ENCODE measurements around the gene COPG2.

COPG2 gene

DNA sequence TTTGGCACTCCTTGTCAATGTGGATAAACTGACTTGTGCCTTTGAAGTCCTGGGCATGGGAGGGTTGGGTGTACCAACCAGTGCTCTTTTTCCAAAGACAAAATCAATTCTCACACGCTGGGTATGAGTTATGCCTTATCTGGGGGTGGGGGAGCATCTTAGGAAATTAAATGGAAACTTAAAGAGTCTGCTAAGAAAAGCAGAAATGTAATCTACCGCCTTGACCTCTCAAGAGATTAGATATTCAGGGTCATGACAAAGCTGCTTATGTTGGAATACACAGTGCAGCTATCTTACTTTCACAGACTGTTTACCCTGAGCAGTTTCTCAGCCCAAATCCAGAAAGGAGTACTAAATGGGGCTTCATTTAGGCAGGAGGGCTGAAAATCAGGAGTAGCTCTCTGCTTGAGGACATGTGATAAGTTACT, 174.1 kb downstream of the COPG2 start:
- no peak for DNase-seq

DNA sequence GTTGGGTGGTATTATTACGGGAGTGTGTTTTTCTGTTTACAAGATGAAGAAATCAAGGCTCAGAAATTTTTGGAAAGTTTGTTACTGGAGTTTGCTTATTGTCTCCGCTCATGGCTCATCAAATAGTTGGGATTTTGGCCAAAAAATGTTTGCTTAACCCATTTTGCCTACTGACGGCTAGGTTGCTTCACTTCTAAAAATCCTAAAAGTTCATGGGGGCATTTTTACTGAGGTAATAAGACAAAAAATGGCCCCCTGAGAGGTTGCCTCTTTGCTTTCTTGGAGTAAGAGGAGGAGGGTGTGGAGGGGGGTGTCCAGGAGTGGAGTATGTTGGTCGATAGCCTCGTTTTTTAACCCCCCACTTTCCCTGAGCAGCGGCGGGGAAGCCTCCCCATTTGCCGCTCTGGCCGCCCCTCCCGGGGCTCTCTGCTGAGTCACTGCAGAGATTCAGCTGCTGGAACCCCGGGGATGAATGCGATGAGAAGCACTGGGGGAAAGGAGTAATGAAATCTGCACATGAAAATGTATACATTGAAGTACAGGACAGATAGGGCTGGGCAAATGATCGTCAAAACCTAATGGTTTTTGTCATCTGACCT, 175.2 kb downstream of the COPG2 start:
- DNase-seq: no peak

DNA sequence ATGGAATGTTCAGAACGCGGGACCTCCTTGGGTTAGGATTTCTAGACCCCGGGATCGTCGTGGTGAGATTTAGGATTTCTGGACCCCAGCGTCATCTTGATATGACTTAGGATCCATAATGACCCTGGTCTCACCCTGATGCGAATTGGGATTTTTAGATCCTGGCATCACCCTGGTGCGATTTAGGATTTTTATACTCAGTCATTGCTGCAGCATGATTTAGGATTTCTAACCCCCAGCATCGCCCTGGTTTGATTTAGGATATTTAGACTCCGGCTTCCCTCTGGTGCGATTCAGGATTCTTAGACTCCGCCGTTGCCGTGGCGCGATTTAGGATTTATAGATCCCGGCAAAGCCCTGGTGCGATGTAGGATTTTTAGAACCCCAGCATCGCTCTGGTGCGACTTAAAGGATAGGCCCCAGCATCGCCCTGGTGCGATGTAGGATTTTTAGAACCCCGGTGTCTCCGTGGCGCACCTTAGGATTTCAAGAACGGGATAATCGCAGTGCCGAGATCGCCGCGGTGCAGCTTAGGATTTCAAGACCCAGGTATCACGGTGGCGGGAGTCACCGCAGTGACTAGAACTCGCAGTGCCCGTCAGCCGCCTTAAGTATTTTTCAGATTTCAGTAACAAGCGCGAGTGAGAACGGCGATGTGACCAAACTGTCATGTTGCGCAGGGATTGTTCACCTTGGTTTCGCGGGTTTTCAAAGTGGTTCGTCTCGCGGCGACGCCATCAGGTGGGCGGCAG, 175.8 kb downstream of the COPG2 start:
- DNase-seq: no peak

DNA sequence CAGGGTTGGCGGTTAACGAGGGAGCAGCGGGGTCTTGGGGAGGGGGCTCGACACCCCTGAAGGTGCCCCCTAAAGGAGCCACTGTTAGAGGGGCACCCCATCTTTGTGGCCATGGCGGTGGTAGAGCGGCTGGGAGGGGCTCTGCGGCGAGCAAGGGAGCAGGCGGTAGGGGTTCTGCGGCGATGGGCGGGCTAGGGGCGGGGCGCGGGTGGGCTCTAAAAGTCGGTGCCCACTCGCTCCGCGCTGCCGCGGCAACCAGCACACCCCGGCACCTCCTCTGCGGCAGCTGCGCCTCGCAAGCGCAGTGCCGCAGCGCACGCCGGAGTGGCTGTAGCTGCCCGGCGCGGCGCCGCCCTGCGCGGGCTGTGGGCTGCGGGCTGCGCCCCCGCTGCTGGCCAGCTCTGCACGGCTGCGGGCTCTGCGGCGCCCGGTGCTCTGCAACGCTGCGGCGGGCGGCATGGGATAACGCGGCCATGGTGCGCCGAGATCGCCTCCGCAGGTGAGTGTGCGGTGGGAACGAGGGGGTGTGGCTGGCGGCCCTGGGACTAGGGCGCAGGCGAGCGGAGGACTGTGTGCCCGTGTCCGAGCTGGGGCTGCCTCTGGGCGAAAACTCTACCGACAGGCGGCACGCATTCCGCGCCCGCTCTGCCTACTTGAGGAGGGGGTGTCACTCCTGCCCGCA, 176.6 kb downstream of the COPG2 start, which contains the start of gene MEST:
Gene MEST, plus strand, starts transcription at position 245 of the 682 bp plus-strand sequence. Its CDS starts 229 bp downstream, at position 474.
- peak in 3 of 4 experiments; percentile 6 to 41 (median 31) for DNase-seq

DNA sequence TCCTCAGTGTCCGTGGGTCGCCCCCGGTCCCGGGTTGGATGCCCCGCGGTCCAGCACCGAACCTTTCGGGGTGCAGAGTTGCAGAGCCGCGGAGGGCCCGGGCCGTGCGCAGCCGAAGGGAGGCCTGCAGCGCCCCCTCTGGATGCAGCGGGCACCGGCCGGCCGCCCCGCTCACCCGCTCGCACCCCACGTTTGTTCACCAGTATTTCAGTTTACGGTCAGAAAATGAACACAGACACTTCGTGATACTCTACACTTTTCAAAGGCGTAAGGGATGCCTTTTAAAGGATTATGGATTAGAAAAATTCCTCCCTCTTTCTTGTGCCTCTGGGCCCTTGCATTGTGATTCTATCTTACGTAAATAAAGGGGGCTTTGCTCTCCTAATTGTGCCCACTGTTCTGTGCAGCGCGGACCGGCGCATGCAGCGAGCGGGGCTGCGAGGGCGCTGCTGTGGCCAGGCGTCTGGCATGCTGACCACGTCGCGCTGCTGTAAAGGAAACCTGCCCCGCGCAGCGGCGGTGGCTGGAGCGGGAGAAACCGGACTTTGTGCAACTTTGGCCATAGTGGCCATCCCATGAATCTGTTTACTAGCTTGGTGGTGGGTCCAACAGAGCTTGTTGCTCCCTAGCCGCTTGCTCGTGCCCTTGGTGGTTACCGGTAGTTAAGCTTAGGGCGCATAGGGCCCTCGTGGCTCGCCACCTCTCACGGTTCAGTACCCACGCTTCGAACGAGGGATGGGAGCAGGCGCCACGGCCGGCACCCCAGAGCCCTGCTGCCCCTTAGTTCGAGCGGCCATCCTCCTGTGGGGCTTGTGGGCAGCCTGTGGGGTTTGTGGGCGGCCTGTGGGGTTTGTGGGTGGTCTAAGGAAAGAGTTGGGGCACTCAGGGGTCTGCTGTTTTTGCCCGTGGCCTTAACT, 177.4 kb downstream of the COPG2 start:
- peak; percentile 38 to 71 (median 54) for DNase-seq

DNA sequence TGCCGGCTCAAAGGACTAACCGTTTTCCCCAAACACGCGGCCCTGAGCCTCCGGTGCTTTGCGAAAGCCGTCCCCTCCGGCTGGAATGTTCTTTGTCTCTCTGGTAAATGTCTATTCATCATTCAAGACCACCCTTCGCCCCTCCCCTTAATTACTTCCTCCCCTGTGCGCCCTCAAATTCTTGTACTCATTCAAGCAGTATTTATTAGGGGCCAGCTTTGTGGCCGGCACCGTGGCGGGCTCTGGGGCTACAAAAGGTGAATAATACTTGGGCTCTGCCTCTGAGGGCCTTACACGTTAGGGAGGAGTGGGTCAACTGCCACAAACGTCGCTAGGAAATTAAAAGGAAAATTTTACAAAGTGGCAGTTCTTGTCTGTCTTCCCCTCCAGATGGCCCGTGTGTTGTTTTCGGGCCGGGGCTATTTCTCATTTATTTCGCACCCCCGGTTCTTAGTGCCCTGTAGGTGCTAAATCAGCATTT, 178.2 kb downstream of the COPG2 start:
- peak in 3 of 4 experiments; percentile 13 to 27 (median 26) for DNase-seq

DNA sequence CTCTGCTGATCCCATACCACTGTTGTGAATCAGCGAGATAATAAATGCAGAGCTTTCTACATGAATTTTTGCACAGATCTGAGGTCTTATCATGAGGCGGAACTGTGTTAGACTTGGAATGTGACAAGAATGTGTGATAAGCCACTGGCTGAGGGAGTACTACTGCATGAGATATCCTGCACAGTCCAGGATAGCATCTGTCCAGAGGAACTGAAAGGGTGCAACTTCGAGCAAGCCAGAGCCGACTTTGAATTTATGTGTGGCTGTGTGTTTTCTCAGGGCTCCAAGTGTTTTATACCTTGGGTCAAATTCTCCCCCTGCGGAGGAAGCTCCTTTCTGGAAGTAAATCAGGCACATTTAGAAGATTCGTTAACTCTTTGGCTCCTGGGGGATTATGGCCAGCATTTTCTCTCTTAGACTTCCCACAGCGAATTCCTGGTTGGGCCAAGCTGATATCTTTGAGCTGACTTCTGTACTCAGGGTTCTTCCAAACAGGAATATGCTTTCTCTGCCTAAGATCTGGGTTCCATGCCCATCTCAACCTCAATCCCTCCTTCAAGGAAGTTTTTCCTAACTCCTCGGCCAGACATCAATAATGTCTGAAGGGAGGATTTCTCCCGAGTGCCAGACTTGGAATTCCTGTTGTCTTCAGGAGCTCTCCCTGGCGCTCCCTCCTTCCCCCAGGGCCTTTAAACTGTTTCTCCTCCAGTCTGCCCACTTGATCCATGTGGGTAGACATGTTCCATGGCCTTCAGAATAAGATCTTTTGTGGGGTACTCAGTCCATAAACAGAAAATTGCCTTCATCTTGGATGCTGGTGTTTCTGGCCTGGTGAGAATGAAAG, 179.2 kb downstream of the COPG2 start:
- no peak for DNase-seq

DNA sequence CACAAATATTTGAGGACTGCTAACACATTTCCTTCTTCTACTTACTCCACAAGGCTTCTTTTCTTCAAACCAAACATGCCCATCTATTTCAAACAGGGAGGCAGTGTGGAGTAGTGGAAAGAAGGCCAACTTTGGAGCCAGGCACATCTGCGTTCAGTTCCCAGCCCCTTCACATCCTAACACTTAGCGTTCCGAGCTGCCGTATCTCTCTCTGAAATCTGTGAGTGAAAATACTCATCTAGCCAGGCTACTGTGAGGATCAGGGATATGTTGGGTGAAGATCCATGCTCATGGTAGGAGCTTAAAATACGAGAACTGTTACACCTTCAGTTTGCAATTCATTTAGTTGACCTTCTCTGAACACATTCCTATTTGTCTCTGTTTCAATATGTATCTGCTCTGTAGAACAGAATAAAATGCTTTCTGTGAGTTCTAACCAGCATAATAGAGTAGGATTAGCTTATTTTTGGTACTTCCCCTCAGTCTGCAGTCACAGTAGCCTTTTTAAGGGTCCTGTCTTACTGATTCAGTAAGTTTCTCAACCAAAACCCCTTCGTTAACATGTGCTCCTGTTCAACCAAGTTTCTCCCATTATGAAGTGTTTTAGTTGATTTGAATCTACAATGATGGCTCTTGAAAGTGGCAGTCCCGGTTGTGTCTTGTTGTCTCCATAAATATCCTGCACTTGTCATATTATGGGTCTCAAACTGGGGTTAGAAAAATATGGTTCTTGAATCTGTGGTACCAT, 180.0 kb downstream of the COPG2 start:
- DNase-seq: no peak

DNA sequence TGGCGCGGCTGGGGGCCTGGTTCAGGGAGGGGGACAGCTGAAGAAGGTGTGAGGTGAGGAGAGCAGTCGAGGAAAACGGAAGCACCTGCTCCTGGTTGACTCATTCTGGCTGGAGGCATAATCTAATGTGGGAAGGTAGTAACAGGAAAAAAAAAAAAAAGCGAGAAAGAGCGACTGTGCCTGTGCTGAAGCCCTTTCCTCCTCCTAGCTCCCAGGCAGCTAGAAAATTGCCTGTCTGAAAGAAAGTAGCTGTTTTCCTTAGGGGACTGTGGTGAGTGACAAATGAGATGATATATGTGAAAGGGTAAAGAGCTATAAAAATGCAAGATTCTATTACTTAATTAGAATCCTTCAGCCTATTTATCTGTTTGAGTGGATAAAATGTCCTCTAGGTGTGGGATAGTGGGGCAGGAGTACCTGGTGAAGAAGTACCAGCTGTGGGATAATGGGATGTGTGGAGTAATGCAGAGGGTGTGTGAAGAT, 181.6 kb downstream of the COPG2 start:
- no peak for DNase-seq

DNA sequence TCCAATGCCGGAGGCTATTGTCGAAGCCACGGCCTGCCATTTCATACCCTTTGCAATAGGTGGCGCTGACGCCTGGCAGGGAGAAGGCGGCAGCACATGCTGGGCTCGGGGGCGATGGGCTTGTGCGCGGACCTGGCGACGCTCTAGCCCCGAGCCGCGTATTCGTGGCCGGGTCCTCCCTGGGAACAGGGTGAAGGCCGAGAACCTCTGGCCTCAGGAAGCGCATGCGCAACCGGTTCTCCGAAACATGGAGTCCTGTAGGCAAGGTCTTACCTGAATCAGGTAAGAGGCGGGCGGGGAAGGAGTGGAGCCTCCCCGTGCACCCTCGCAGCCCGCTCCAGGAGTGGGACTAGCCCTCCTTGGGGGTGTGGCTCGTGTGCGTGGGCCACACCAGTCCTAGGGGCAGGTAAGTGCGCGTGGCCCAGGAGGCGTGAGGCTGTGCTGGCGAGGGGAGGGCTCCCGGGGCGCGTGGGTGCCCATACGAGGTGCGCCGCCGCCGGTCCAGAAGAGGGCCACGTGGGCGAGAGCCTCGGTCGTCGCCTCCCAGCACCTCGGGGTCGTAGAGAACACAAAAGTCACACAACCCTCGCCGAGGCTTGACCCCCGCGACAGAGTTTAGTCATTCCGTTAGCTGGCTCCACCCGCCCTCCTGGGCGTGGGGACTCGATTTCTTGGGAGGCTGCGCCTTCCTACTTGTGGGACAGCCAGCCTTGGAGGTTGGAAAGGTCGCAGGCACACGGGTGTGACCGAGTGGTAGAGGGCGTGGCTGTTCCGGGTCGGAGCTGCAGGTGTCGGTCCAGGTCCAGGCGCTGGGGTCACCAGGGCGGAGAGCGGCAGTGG, 182.2 kb downstream of the COPG2 start:
- peak; percentile 45 to 73 (median 67) for DNase-seq

DNA sequence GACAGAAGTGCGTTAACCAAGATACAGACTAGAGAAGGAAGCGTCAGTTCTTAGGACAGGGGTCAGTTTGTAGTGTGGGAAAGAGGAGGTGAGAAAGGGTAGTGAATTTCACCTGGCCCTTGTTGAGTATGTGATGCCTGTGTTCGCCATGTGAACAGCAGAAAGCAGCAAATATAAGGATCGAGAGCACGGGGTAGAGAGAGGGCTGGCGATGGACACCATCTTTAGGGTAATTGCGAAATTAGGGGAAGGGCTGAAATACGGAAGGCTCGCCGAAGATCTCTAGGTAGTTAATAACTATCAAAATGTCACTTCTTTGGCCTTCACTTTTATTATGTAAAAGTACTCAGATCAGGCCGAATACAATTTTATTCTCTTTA, 182.8 kb downstream of the COPG2 start:
- DNase-seq: no peak

DNA sequence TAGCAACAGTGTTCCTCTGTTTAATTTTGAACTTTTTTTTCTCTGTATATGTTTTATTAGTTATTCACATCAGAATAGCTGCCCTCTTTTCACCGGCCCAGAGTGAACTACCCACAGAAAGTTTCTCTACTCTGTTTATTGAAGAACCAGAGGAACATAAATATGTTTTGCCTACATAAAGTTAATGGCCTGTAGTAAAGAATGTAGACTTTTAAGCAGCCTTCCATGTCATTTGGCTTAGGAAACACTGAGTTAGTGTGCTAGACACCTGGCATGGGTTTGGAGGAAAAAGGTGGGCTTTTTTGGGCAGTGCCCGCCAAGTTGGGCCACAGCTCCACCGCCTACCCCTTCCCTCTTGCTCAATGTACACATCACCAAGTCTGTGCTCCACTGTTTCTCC, 185.5 kb downstream of the COPG2 start:
- DNase-seq: peak in 1 of 4 experiments; percentile 4

DNA sequence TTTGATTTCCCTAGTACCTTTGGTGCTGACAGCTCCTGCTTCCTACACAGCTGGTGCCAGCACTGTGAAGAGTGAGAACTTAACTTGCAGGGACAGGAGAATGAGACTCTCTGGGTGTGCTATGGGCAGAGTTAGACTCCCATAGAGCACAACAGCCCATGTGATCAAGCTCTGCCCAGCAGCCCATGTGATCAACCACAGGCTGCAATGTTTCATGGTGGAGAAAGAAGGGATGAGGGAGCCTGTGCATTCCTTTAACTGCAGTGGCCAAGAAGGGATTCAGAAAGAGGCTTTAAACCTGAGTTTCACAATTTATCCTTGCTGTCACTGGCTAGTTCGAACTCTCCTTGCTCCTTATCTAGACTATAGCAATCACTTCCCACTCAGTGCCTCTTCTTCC, 186.7 kb downstream of the COPG2 start:
- DNase-seq: peak in 2 of 4 experiments; percentile 12 to 25

DNA sequence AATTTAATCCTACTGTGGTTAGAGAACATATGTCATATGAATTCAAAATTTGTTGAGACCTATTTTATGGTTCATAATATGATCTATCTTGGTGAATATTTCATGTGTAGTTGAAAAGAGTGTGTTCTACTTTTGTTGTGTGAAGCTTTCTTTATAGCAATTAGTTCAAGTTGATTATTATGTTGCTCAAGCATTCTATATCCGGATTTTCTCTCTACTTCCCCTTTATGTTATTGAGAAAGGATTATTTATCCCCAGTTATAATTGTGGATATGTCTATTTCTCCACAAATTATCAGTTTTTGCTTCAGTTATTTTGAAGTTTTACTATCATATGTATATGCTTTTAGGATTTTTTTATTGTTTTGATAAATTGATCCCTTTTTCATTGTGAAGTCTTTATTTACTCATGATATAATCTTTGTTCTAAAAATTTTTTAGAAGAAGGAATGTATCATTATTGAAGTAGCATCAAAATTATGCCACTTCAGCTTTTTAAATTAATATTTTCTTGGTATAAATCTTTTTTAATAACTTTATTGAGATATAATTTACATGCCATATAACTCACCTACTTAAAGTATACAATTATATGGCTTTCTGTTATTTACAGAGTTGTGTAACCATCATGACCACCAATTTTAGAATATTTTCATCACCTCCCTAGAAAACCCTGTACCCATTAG, 188.7 kb downstream of the COPG2 start:
- peak in 2 of 4 experiments; percentile 25 to 40 for DNase-seq

DNA sequence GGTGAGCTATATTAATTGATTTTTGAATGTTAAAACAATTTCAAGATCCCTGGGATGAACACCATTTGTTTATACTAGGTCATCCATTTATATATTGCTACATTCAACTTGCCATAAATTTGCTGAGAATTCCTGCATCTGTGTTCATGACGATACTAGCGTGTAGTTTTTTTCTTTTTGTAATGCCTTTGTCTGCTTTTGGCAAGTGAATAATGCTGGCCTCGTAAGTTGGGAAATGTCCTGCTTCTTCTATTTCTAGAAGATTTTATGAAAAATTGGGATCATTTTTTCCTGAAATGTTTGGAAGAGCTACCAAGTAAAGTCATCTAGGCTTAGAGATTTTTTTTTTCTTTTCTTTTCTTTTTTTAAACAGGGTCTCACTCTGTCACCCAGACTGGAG, 189.6 kb downstream of the COPG2 start:
- DNase-seq: no peak

DNA sequence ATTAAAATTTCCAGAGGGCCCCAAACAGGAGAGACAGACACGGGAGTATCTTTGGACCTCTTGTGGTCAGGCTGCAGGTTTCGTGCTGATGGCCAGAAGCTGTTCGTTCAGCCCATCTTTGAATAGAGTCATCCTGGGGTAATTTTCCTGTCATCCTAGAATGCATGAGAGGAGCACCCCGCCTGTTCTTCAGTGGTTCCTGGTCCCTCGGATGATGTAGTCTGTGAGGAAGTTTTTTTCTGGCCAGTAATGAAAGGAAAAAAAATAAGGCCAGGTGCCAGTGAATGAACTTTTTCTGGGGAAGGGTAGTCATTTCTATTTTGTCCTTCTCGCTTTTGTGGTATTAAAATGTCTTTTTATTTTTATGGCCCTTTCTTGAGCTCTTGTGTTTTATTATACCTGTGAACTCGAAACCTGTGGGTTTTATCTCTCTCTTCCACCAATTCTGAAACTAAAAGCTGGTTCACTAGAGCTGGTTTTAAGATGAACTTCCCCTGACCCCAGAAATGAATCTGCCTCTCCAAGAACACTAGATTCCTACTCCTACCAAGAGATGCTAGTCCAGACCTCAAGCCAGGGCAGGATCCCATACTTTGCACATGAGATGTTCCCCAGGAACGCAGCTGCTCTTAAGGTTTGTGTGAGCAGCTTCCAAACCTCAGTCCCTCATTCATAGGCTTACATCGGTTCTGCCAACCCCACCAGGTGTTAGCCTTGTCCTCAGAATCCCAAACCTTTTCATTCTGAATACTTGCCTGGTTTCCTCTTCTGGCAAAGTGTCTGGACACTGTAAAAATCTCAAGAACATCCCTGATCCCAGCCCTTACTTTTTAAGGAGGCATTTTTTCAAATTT, 192.0 kb downstream of the COPG2 start:
- DNase-seq: no peak

DNA sequence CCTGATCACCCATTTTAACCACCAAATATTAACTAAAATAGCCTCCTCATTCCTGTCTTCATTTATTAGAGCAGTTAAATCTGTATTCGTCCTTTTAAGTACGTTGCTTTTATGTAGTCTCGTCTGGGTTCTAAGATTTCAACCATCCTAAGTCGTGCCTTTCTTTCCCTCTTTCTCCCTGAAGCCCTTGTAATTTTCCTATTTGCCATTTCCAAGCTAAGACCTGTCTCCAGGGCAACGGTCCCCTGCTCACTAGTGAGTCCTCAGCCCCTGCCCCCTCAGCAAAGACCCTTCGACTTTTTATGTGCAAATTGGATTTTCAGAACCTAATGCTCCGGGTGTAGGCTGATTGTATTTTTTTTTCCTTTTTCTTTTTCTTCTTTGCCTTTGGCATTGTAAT, 192.8 kb downstream of the COPG2 start:
- DNase-seq: no peak

DNA sequence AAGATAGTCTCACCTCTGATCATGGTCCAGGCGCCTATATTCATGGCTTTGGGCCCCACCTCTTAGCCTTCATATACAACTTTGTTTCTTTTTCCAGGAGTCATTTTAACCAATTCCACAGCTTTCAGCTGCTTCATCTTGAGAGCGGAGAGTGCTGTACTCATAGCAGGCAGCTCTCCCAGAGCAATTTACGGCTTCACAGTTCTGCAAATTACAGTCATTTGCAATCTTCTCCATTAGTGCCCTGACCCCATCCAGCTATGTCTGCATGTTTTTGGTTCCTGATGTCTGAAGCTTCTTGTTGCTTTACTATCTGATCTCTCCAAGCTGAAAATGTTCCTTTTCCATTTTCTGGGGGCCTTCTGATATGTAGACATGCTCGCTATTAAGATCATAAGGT, 194.7 kb downstream of the COPG2 start:
- DNase-seq: peak in 3 of 4 experiments; percentile 25 to 39 (median 25)

All from suppressor macrophage (primary cell).